ENCODE results near the gene ZNF467.

The ZNF467 gene

GRCh38 chr7:149771720-149772240, 1.6 kb downstream of the ZNF467 start:
- H3K36me3 Mint-ChIP-seq: peaks cover 2% of the 10 kb centered on the region

GRCh38 chr7:149770728-149771636, 2.4 kb downstream of the ZNF467 start:
- Mint-ChIP-seq H3K4me3 (peak overlapping the region; percentile 61), H3K27ac (no peak overlapping the region), H3K27me3 (no peaks in the 10 kb centered on the region), H3K36me3 (peaks cover 6% of the 10 kb centered on the region), H3K4me1 (peaks cover 8% of the 10 kb centered on the region), H3K9me3 (no peaks in the 10 kb centered on the region)

More at GRCh38 chr7:149771720-149772240, 1.6 kb downstream of the ZNF467 start:
- Mint-ChIP-seq H3K27me3 (no peaks in the 10 kb centered on the region), H3K4me3 (peak overlapping the region; percentile 80), H3K4me1 (peaks cover 8% of the 10 kb centered on the region), H3K9me3 (no peaks in the 10 kb centered on the region), H3K27ac (no peak overlapping the region)

- H3K4me1 Mint-ChIP-seq: peaks cover 4% of the 10 kb centered on the region
- H3K4me3 Mint-ChIP-seq: no peak overlapping the region
These were observed 3.5 kb downstream of the ZNF467 start for GRCh38 chr7:149769915-149770314.

GRCh38 chr7:149768931-149769330, 4.5 kb downstream of the ZNF467 start:
- peaks cover 6% of the 10 kb centered on the region for H3K36me3 Mint-ChIP-seq
- no peak overlapping the region for H3K4me3 Mint-ChIP-seq
- no peak overlapping the region for H3K27ac Mint-ChIP-seq
- H3K4me1 Mint-ChIP-seq: peaks cover 4% of the 10 kb centered on the region
- no peaks in the 10 kb centered on the region for H3K9me3 Mint-ChIP-seq
- H3K27me3 Mint-ChIP-seq: no peaks in the 10 kb centered on the region

More at GRCh38 chr7:149769915-149770314, 3.5 kb downstream of the ZNF467 start:
- H3K27ac Mint-ChIP-seq: no peak overlapping the region
- no peaks in the 10 kb centered on the region for H3K27me3 Mint-ChIP-seq
- H3K9me3 Mint-ChIP-seq: no peaks in the 10 kb centered on the region
- peaks cover 6% of the 10 kb centered on the region for H3K36me3 Mint-ChIP-seq

GRCh38 chr7:149767068-149767467, 6.3 kb downstream of the ZNF467 start:
- no peaks in the 10 kb centered on the region for H3K9me3 Mint-ChIP-seq
- H3K27me3 Mint-ChIP-seq: no peaks in the 10 kb centered on the region
- H3K4me1 Mint-ChIP-seq: no peaks in the 10 kb centered on the region
- peaks cover 6% of the 10 kb centered on the region for H3K36me3 Mint-ChIP-seq
- H3K4me3 Mint-ChIP-seq: no peak overlapping the region
- no peak overlapping the region for H3K27ac Mint-ChIP-seq

- no peaks in the 10 kb centered on the region for H3K4me1 Mint-ChIP-seq
- no peak overlapping the region for H3K27ac Mint-ChIP-seq
- no peaks in the 10 kb centered on the region for H3K9me3 Mint-ChIP-seq
- peaks cover 6% of the 10 kb centered on the region for H3K36me3 Mint-ChIP-seq
- H3K27me3 Mint-ChIP-seq: no peaks in the 10 kb centered on the region
- H3K4me3 Mint-ChIP-seq: no peak overlapping the region
These were observed 7.2 kb downstream of the ZNF467 start for GRCh38 chr7:149766135-149766675.

- no peaks in the 10 kb centered on the region for H3K4me1 Mint-ChIP-seq
- no peaks in the 10 kb centered on the region for H3K9me3 Mint-ChIP-seq
- H3K27me3 Mint-ChIP-seq: no peaks in the 10 kb centered on the region
- H3K27ac Mint-ChIP-seq: no peak overlapping the region
- H3K4me3 Mint-ChIP-seq: no peak overlapping the region
- peaks cover 6% of the 10 kb centered on the region for H3K36me3 Mint-ChIP-seq
These were observed 7.8 kb downstream of the ZNF467 start for GRCh38 chr7:149765399-149766121.

- H3K27me3 Mint-ChIP-seq: no peaks in the 10 kb centered on the region
- no peaks in the 10 kb centered on the region for H3K4me1 Mint-ChIP-seq
- no peak overlapping the region for H3K4me3 Mint-ChIP-seq
- H3K36me3 Mint-ChIP-seq: peaks cover 6% of the 10 kb centered on the region
- no peak overlapping the region for H3K27ac Mint-ChIP-seq
- H3K9me3 Mint-ChIP-seq: no peaks in the 10 kb centered on the region
These were observed 8.6 kb downstream of the ZNF467 start for GRCh38 chr7:149764481-149765398.

GRCh38 chr7:149763563-149764240, 9.7 kb downstream of the ZNF467 start:
- Mint-ChIP-seq H3K9me3 (no peaks in the 10 kb centered on the region), H3K4me3 (no peak overlapping the region), H3K27me3 (no peaks in the 10 kb centered on the region), H3K36me3 (peaks cover 6% of the 10 kb centered on the region), H3K27ac (no peak overlapping the region), H3K4me1 (no peaks in the 10 kb centered on the region)

GRCh38 chr7:149762610-149763009, 10.8 kb downstream of the ZNF467 start:
- no peak overlapping the region for H3K4me3 Mint-ChIP-seq
- peaks cover 4% of the 10 kb centered on the region for H3K36me3 Mint-ChIP-seq
- H3K27ac Mint-ChIP-seq: no peak overlapping the region
- no peaks in the 10 kb centered on the region for H3K4me1 Mint-ChIP-seq
- H3K9me3 Mint-ChIP-seq: no peaks in the 10 kb centered on the region
- H3K27me3 Mint-ChIP-seq: no peaks in the 10 kb centered on the region

- no peak overlapping the region for H3K4me3 Mint-ChIP-seq
- H3K27ac Mint-ChIP-seq: no peak overlapping the region
- no peaks in the 10 kb centered on the region for H3K4me1 Mint-ChIP-seq
- peaks cover 4% of the 10 kb centered on the region for H3K36me3 Mint-ChIP-seq
- H3K9me3 Mint-ChIP-seq: no peaks in the 10 kb centered on the region
- no peaks in the 10 kb centered on the region for H3K27me3 Mint-ChIP-seq
These were observed 11.3 kb downstream of the ZNF467 start for GRCh38 chr7:149762089-149762488.

- Mint-ChIP-seq H3K4me1 (no peaks in the 10 kb centered on the region), H3K9me3 (no peaks in the 10 kb centered on the region), H3K36me3 (peaks cover 3% of the 10 kb centered on the region), H3K27ac (no peak overlapping the region), H3K4me3 (no peak overlapping the region), H3K27me3 (no peaks in the 10 kb centered on the region)
These were observed 12.1 kb downstream of the ZNF467 start for GRCh38 chr7:149761307-149761706.

GRCh38 chr7:149760538-149760937, 12.8 kb downstream of the ZNF467 start:
- Mint-ChIP-seq H3K9me3 (no peaks in the 10 kb centered on the region), H3K27ac (no peak overlapping the region), H3K36me3 (no peaks in the 10 kb centered on the region), H3K27me3 (no peaks in the 10 kb centered on the region), H3K4me1 (no peaks in the 10 kb centered on the region), H3K4me3 (no peak overlapping the region)

- H3K9me3 Mint-ChIP-seq: no peaks in the 10 kb centered on the region
- H3K4me3 Mint-ChIP-seq: no peak overlapping the region
- H3K27me3 Mint-ChIP-seq: no peaks in the 10 kb centered on the region
- H3K4me1 Mint-ChIP-seq: no peaks in the 10 kb centered on the region
- H3K36me3 Mint-ChIP-seq: no peaks in the 10 kb centered on the region
- H3K27ac Mint-ChIP-seq: no peak overlapping the region
These were observed 14.1 kb downstream of the ZNF467 start for GRCh38 chr7:149759093-149759860.

Measured in activated naive CD4-positive, alpha-beta T cell treated with anti-CD3 and anti-CD28 coated beads, Interleukin-2, amount 50 U/mL, for 24 hours (primary cell).